GM12892 (cell line): ENCODE data around the gene FAM180A.

Experiments used
- DNase-seq: peaks from one replicate; pipeline ENCODE4 v3.0.0; 2011; ENCODE audit not compliant: insufficient read length
- FAIRE-seq: peaks from 2 replicates; lab custom pipeline; 2011; peaks lifted over from hg19 to GRCh38; lab: Jason Lieb, UNC
- POLR2A ChIP-seq: IDR thresholded peaks from 2 replicates; pipeline ENCODE4 v1.6.1; 2011; ENCODE audit warnings: low read depth, low read length, control low read depth
- POLR2AphosphoS5 ChIP-seq: IDR thresholded peaks from 2 replicates; pipeline ENCODE4 v1.6.1; 2011; ENCODE audit warnings: low read depth, low read length, control low read depth
- TAF1 ChIP-seq: IDR thresholded peaks from 2 replicates; pipeline ENCODE4 v1.6.1; 2011; ENCODE audit warnings: low read depth, mild to moderate bottlenecking, control low read depth, low read length, borderline replicate concordance

FAM180A gene

DNA sequence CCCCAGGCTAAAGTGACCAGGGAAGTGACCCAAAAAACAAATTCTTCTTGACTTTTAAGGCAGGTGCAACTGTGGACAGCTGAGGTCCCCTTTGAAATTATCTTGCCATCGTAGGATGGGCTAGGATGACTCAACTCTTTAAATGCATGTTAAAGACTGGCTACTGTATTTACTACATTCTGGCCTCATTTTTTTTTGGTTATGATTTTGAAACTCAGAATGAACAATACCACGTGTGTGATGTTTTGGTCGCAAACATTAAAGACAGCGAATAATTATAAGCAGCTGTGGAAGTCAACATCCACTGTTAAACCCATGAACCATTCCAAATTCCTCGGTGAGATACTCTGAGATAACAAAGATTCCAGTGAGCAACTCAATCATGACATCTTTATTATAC lies 19.4 kb downstream of the FAM180A start:
- FAIRE-seq, result no peak
- TF ChIP-seq POLR2AphosphoS5 (no peak), POLR2A (no peak), TAF1 (no peak)
- DNase-seq, result no peak

DNA sequence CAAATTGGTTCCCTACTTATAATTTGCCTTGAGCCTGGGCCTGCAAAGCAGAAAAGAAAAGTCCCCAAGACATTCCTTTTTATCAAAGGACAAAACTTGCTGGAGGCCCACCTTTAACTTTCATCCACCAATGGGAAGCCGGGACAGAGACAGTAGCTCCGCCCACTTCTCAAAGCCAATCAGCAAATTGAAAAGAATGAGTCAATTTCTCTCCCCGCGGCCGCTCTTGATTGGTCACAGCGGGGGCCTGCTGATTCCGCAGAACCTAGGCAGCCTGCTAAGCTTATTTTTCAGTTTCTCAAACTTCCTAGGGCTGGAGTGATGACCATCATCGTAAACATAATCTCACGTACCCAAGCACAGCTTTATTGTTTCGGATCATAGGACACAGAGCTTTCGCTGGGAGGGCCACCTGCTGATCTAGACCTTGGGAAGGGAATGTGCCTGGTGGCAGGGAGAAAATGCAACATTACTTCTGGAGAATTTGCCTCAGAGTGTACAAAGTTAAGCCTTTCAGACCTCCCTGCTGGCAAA lies 20.4 kb downstream of the FAM180A start, which contains the start of gene SLC13A4:
Gene SLC13A4 (minus strand): TSS at position 51 of the 534 bp plus-strand sequence. CDS start 690 bp downstream, outside the sequence.
- FAIRE-seq, result no peak
- no peak for DNase-seq
- TF ChIP-seq POLR2AphosphoS5 (no peak), TAF1 (no peak), POLR2A (no peak)

DNA sequence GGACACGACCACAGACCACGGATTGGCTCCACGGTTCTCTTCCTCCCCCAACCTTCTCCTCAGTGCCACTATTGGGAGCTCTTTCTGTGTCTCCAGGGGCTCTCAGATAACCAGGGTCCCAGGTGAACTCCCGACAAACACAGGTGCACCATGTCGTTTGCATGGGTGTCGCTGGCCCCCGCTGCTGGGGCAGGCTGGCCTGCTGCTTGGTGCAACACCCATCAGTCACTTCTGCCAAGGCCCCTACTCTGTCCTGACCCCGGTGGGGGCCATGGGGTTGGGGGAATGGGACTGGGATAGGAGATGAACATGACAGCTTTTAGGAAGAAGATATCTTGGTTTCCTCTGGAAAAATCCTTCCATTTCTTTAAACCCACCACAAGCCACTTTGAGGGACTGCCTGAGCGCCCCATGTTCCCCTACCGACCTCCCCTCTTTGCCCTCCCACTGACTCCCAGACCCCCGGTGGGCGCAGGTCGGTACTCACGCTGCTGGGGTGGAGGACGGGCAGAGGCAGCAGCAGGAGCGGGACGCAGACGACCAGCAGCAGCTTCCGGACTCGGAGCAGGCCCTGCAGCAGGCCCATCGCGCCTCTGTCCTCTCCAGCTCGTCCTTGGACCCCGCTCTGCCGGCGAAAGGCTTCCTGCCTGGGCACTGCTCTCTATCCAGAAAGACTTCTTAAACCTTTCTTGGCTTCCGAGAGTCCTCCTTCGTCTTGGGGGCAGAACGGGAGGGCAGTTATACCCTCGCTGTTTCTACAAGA lies 21.5 kb downstream of the FAM180A start:
- DNase-seq (no peak), FAIRE-seq (no peak)
- TF ChIP-seq TAF1, result no peak
- TF ChIP-seq POLR2A, result no peak
- TF ChIP-seq POLR2AphosphoS5, result no peak

DNA sequence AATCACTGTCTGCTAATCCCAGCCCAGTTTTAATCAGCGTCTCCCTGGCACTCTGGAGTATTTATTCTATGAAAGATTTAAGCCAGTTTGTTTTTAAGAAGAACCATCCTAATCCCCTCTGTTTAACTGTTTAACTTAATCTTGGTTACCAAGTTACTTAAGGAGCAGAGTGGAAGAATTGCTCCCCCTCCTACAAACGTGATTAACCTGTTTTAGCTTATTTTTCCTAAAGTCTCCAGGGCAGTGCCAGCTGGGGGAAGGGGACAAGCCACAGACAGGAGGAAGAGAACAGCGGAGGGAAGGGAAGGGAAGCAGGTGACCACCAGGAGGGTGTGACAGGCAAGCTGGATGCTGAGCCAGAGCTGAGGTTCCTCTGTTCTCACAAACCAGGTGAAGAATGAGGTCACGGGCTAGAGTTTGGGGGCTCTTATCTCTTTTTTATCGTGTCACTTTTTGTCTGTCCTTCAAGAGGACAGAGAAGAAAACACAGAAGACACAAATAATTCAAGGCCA lies 22.3 kb downstream of the FAM180A start:
- DNase-seq (no peak), FAIRE-seq (no peak)
- TF ChIP-seq TAF1, result no peak
- TF ChIP-seq POLR2A, result no peak
- no peak for TF ChIP-seq POLR2AphosphoS5

DNA sequence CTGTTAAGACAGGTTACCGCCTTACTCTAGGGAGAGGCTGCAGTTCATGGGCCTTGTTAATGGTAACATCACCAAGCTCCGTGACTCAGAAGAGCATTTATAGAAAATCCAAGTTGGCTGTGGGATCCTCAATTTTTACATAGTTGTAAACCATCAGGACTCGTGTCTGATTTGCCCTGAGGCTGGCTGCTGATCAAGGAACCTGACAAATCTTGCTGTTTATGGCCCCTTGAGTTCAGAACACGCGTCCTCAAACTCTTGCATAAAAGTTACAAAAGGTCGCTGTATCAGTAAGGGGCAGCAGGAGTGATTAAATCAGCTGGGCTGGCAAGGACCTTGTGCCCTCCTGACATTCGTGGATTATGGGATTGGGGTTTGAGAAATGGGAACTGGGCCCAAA lies 25.2 kb downstream of the FAM180A start:
- DNase-seq (no peak), FAIRE-seq (no peak)
- TF ChIP-seq TAF1, result no peak
- TF ChIP-seq POLR2AphosphoS5, result no peak
- TF ChIP-seq POLR2A, result no peak

DNA sequence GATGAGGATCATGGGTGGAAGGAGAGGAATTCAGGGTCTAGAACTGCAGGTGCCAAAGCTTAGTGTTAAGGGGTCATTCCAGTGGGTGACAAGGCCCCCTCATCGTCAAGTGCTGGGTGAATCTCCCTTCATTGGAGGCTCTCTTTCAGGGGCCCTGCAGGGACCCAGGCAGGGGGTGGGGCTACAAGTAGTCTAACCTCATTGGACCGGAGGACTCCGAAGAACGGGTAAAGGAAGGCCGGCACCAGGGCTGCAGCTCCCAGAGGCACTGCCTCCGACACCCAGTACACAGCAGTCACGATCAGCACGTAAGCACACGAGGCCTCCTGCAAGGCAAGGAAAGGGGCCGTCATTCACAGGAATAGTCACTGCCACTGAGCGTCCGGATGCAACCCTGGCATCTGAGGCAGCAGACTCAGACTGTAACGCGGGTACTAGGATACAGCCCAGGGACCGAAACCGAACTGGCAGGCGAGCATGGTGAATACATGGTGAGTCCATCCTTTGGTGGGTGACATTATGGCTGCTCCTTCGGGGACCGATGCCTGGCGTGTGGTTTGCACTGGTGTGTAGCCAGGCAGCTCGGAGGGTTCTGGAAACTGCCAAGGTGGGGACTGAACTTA lies 27.3 kb downstream of the FAM180A start:
- no peak for FAIRE-seq
- TF ChIP-seq POLR2AphosphoS5 (no peak), TAF1 (no peak), POLR2A (no peak)
- DNase-seq, result no peak

DNA sequence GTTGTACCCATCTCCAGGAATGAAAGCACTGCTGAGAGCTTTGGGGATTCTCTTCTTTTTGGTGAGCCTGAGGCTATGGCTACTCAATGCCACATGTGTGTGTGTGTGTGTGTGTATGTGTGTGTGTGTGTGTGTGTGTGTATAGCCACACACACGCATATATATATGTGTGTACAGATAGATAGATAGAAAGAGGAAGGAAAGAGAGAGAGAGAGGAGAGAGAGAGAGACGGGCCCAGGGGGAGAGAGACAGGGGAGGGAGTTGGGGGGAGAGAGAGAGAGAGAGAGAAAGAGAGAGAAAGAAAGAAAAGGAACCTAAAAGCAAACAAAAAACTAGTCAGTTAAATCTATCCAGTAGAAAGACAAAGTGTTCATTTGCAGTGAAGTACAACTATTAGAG lies 28.9 kb downstream of the FAM180A start:
- DNase-seq, result no peak
- FAIRE-seq, result no peak
- TF ChIP-seq POLR2AphosphoS5, result no peak
- no peak for TF ChIP-seq TAF1
- TF ChIP-seq POLR2A, result no peak

DNA sequence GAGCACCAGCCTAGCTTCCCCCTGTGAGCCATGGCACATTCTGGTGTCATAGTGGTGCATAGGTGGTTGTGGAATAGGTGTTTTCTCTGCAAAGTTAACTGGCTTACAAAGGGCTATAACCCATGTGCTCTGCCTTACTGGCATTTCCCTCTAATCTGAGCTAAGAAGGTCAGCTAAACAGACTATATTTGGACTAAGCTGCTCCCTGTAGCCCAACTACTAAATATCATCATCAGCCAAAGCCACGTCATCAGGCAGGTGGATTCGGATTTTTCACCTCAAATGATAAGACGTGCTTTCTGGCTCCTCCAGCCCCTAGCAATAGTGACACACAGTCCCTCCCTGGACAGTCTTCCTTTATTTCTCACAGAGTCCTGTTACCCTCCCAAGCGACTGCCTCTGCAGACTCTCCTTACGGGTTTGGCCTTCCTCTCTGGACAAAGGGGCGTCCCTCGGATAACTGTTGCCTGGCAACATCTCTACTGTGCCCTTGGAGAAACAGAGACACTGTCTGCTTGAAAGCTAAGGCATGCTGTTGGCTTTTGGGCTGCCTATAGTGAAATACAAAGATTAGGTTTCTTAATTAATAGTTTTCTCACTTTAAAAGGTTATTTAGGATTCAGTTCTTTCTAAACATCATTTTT lies 29.7 kb downstream of the FAM180A start:
- DNase-seq, result no peak
- TF ChIP-seq POLR2AphosphoS5 (no peak), POLR2A (no peak), TAF1 (no peak)
- FAIRE-seq, result no peak

DNA sequence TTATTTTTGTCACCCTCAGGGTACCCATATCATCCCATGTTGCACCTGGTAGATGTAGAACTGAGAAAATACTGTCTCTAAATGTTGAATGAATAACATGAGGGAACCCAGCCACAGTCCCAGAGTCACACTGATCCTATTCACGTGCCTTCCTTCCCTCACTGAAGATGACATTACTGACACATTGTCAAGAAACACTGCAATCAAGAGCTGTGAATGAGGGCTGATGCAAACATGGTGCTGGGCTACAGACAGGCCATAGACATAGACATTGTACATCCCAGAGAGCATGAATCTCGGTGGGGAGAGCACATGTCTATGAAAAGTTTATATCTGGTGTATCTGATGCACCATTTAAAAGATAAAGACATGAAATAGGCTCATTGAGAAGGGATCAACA lies 30.4 kb downstream of the FAM180A start:
- no peak for FAIRE-seq
- TF ChIP-seq TAF1 (no peak), POLR2A (no peak), POLR2AphosphoS5 (no peak)
- no peak for DNase-seq

DNA sequence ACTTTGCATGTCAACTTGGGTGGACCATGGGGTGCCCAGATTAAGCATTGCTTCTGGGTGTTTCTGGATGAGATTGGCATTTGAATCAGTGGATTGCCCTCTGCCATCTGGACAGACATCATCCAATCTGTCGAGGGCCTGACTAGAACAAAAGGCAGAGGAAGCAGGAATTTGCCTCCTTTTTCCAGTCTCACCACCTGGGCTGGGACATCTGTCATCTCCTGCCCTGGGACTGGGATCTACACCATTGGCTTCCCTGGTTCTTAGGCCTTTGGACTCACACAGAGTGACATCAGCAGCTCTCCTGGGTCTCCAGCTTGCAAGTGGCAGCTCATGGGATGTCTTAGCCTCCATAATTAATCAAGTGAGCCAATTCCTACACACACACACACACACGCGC lies 30.9 kb downstream of the FAM180A start:
- TF ChIP-seq POLR2A (no peak), TAF1 (no peak), POLR2AphosphoS5 (no peak)
- no peak for DNase-seq
- FAIRE-seq, result no peak

DNA sequence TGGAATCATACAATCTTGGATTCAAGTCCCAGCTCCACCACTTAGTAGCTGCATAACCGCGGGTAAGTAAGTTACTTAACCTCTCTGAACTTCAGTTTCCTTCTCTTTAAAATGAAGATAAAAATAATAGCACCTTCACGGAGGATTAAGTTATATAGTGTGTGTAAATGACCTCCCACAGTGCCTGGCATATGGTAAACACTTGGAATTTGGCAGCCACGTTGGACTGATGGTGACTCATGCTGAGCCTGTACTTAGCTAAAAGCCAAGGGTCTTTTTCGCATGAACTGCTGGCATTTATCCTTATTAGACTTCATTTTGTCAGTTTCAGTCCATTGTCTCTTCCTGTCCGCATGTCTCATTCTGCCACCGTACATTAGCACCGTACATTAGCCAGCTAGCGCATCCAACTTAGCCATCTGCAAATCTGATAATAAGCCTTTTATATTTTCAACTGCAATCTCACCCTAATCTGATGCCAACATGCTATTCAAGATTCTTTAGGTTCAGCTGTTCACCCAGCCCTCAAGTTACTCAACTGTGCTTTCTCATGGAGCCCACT lies 31.9 kb downstream of the FAM180A start:
- TF ChIP-seq TAF1 (no peak), POLR2A (no peak), POLR2AphosphoS5 (no peak)
- FAIRE-seq (no peak), DNase-seq (no peak)
